Spleen (tissue), 11 donors: ENCODE results near the gene POFUT1. TPM values are rescaled to one million over a fixed set of nuclear protein-coding genes. Genes with fewer than 3 reads are reported as not detected.

ENCODE experiments used
- DNase-seq: peaks from one replicate; pipeline ENCODE4 v3.0.0-alpha.2; 2020
- H3K27ac ChIP-seq, 8 donors: fragments of 200-600 bp; sonication (generic) in 7 of 8; 1 replicate in 4 of 8; 2 replicates in 4 of 8; pipeline versions ENCODE4 v1.5.0 to v1.8.0; 2016 to 2021; ENCODE audit warnings: inconsistent platforms in 4 of 8, mild to moderate bottlenecking in 4 of 8, moderate library complexity in 1 of 8
- H3K27me3 ChIP-seq, 7 donors: fragments of 200-600 bp; sonication (generic) in 6 of 7; replicated peaks in 1 of 7; 1 replicate in 4 of 7; 2 replicates in 3 of 7; pipeline versions ENCODE4 v1.5.0 to v1.8.0; 2016 to 2021; ENCODE audit warnings: inconsistent platforms in 3 of 7, mild to moderate bottlenecking in 1 of 7
- H3K36me3 ChIP-seq, 6 donors: fragments of 200-600 bp; sonication (generic) in 5 of 6; 1 replicate in 4 of 6; 2 replicates in 2 of 6; pipeline versions ENCODE4 v1.5.0 to v1.8.0; 2016 to 2021; ENCODE audit warnings: inconsistent platforms in 2 of 6
- H3K4me1 ChIP-seq, 6 donors: fragments of 200-600 bp; sonication (generic) in 5 of 6; 1 replicate in 3 of 6; 2 replicates in 3 of 6; pipeline versions ENCODE4 v1.5.0 to v1.8.0; 2016 to 2021; ENCODE audit warnings: inconsistent platforms in 3 of 6
- H3K4me3 ChIP-seq, 8 donors: fragments of 200-600 bp; sonication (generic) in 7 of 8; 1 replicate in 4 of 8; 2 replicates in 4 of 8; pipeline versions ENCODE4 v1.5.0 to v1.8.0; 2016 to 2021; ENCODE audit warnings: inconsistent platforms in 4 of 8, mild to moderate bottlenecking in 4 of 8, moderate library complexity in 2 of 8
- H3K9me3 ChIP-seq, 8 donors: fragments of 200-600 bp; sonication (generic) in 7 of 8; 1 replicate in 4 of 8; 2 replicates in 4 of 8; pipeline versions ENCODE4 v1.5.0 to v1.8.0; 2016 to 2021; ENCODE audit warnings: inconsistent platforms in 4 of 8
- POLR2A ChIP-seq, 3 donors: fragments of 450-650 bp; IDR thresholded peaks; one replicate each; pipeline ENCODE4 v1.5.1; 2017; ENCODE audit warnings: antibody characterized with exemption in 3 of 3, mild to moderate bottlenecking in 1 of 3
- POLR2AphosphoS5 ChIP-seq, 3 donors: sonication (generic); formaldehyde crosslinking; IDR thresholded peaks; one replicate each; pipeline ENCODE4 v1.5.1; 2017; ENCODE audit warnings: antibody characterized with exemption in 3 of 3
- WGBS, 5 donors: extraction: QIAGEN DNeasy Blood & Tissue Kit in 3 of 5; methylation state at CpG; one replicate each; pipeline versions ENCODE4 v1.1.5 to v1.1.7; 2013 to 2018; 5-methylcytosine and 5-hydroxymethylcytosine counted together
- intact Hi-C: fragments of 100-400 bp; cut with DNase I; formaldehyde crosslinking; loops from one replicate; pipeline ENCODE4 v1.15.0; 2023; ENCODE audit warnings: low total_unique reads
- polyA plus RNA-seq, 3 donors: library from polyadenylated mRNA; stranded (reverse); fragments of 200-250 nt; gene quantifications; one replicate each; pipeline ENCODE4 v1.2.1, GENCODE V29; 2013
- total RNA-seq, 7 donors: library from RNA; depleted of rRNA in 3 of 7; stranded (reverse); fragments of >200 nt in 3 of 7; fragmentation: NEBNext Ultra II Directional in 4 of 7; extraction: Animal tissue kit (Norgen Biotek cat#: 25700) in 4 of 7; gene quantifications; one replicate each; pipeline versions ENCODE4 v1.1.0 to v1.2.1, GENCODE V29; 2016 to 2021
- TF ChIP-seq, protein P1 (sequence below), 11 experiments: fragments of 200-600 bp in 7 of 11; fragments of 450-650 bp in 4 of 11; sonication (generic) in 4 of 11; IDR thresholded peaks in 8 of 11; conservative IDR thresholded peaks in 3 of 11; 1 replicate in 7 of 11; 2 replicates in 4 of 11; pipeline versions ENCODE4 v1.4.0 to v1.8.0; 2016 to 2021; ENCODE audit warnings: antibody characterized with exemption in 11 of 11, inconsistent platforms in 4 of 11, mild to moderate bottlenecking in 1 of 11
- donor health status: healthy with polysubstance abuse.
- donor health status: DM: no; HTN: no; CAD: no; lungs with moderate emphysema.
- donor health status: DM: no; HTN: no; CAD: no.
- donor health status: Bipolar disorder and iron deficiency.
- donor health status: healthy.
- donor health status: DM: no; HTN: no; CAD: no.
- donor health status: DM: yes; HTN: yes; CAD: no.

POFUT1 gene
- total and polyA plus RNA-seq, 10 donors = 3.8 to 26.3 (median 21.0) TPM

DNA sequence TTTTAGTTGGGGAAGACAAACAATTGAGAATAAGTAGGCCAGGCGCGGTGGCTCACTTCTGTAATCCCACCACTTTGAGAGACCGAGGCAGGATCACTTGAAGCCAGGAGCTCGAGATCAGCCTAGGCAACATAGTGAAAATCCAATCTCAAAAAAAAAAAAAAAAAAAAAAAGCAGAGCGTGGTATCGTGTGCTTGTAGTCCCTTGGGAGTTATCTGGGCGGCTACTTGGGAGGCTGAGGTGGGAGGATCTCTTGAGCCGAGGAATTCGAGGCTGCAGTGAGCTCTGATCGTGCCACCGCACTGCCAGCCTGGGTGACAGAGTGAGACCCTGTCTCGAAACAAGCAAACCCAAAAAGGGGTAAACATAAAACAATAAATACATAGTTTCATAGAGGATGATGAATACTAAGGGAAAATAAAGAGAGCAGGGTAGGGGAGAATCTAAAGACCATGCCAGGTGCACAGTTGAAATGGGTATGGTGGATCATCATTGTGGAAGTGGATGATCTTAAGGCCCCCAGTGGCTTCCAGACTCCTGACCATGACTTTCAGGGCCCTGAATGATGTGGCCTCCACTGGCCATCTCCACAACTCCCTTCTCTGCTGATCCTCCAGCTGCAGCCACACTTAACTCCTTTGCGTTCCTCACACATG, 947 bp downstream of the POFUT1 start:
- H3K9me3 ChIP-seq = no peaks in the 10 kb centered on the region
- peak overlapping the region; percentile 71 to 100 (median 89) for H3K4me3 ChIP-seq
- intact Hi-C loops = no loop called here
- H3K4me1 ChIP-seq = peaks cover 40 to 73% (median 53%) of the 10 kb centered on the region in 6 donors
- peaks cover 0 to 45% (median 17%) of the 10 kb centered on the region in 6 donors for H3K36me3 ChIP-seq
- no peak for DNase-seq
- H3K27ac ChIP-seq = peak overlapping the region in 5 of 8 donors; percentile 84 to 95 (median 90)
- WGBS, 5 donors = 57 to 76% (median 73%) methylated on average over 13 of the region's 13 CpGs
- TF ChIP-seq POLR2A (IDR thresholded peaks at IDR 0.05) (no peak), POLR2AphosphoS5 (IDR thresholded peaks at IDR 0.05) (no peak)
- TF ChIP-seq, protein P1, sequence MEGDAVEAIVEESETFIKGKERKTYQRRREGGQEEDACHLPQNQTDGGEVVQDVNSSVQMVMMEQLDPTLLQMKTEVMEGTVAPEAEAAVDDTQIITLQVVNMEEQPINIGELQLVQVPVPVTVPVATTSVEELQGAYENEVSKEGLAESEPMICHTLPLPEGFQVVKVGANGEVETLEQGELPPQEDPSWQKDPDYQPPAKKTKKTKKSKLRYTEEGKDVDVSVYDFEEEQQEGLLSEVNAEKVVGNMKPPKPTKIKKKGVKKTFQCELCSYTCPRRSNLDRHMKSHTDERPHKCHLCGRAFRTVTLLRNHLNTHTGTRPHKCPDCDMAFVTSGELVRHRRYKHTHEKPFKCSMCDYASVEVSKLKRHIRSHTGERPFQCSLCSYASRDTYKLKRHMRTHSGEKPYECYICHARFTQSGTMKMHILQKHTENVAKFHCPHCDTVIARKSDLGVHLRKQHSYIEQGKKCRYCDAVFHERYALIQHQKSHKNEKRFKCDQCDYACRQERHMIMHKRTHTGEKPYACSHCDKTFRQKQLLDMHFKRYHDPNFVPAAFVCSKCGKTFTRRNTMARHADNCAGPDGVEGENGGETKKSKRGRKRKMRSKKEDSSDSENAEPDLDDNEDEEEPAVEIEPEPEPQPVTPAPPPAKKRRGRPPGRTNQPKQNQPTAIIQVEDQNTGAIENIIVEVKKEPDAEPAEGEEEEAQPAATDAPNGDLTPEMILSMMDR (IDR thresholded peaks at IDR 0.05 in 8 of 11, conservative IDR thresholded peaks at IDR 0.05 in 3 of 11) = no peak
- no peaks in the 10 kb centered on the region for H3K27me3 ChIP-seq

- H3K36me3 ChIP-seq = peaks cover 0 to 55% (median 17%) of the 10 kb centered on the region in 6 donors
- intact Hi-C loops = no loop called here
- TF ChIP-seq POLR2AphosphoS5 (IDR thresholded peaks at IDR 0.05) (no peak), POLR2A (IDR thresholded peaks at IDR 0.05) (no peak)
- TF ChIP-seq, protein P1 (IDR thresholded peaks at IDR 0.05 in 8 of 11, conservative IDR thresholded peaks at IDR 0.05 in 3 of 11) = no peak
- peak overlapping the region in 1 of 8 donors; percentile 8 for H3K27ac ChIP-seq
- 79 to 88% (median 81%) methylated on average over 9 of the region's 9 CpGs for WGBS, 5 donors
- H3K4me3 ChIP-seq = no peak overlapping the region
- H3K4me1 ChIP-seq = peaks cover 30 to 59% (median 39%) of the 10 kb centered on the region in 6 donors
- no peaks in the 10 kb centered on the region for H3K27me3 ChIP-seq
- no peak for DNase-seq
- no peaks in the 10 kb centered on the region for H3K9me3 ChIP-seq
Observed at GRCh38 chr20:32209850-32210605, 2.3 kb downstream of the POFUT1 start.

- intact Hi-C loops = no loop called here
- TF ChIP-seq POLR2A (IDR thresholded peaks at IDR 0.05) = no peak
- TF ChIP-seq, protein P1 (IDR thresholded peaks at IDR 0.05 in 8 of 11, conservative IDR thresholded peaks at IDR 0.05 in 3 of 11) = no peak
- TF ChIP-seq POLR2AphosphoS5 (IDR thresholded peaks at IDR 0.05) = no peak
- 93 to 100% (median 96%) methylated on average over 1 of the region's 1 CpG for WGBS, 5 donors
Observed at GRCh38 chr20:32213870-32214269, 6.2 kb downstream of the POFUT1 start.

GRCh38 chr20:32215147-32215546, 7.5 kb downstream of the POFUT1 start:
- TF ChIP-seq, protein P1 (IDR thresholded peaks at IDR 0.05 in 8 of 11, conservative IDR thresholded peaks at IDR 0.05 in 3 of 11) = no peak
- no peak for TF ChIP-seq POLR2A (IDR thresholded peaks at IDR 0.05)
- TF ChIP-seq POLR2AphosphoS5 (IDR thresholded peaks at IDR 0.05) = no peak
- intact Hi-C loops = no loop called here
- H3K27me3 ChIP-seq = no peaks in the 10 kb centered on the region
- H3K27ac ChIP-seq = no peak overlapping the region
- DNase-seq = no peak
- WGBS, 5 donors = 84 to 91% (median 86%) methylated on average over 7 to 8 of the region's 8 CpGs
- H3K9me3 ChIP-seq = no peaks in the 10 kb centered on the region
- H3K4me3 ChIP-seq = no peak overlapping the region
- H3K4me1 ChIP-seq = peaks cover 0 to 13% (median 1%) of the 10 kb centered on the region in 6 donors
- H3K36me3 ChIP-seq = peaks cover 0 to 100% (median 52%) of the 10 kb centered on the region in 6 donors

More at GRCh38 chr20:32213870-32214269, 6.2 kb downstream of the POFUT1 start:
- H3K36me3 ChIP-seq = peaks cover 0 to 94% (median 49%) of the 10 kb centered on the region in 6 donors
- no peak overlapping the region for H3K27ac ChIP-seq
- no peaks in the 10 kb centered on the region for H3K9me3 ChIP-seq
- H3K27me3 ChIP-seq = no peaks in the 10 kb centered on the region
- DNase-seq = no peak
- no peak overlapping the region for H3K4me3 ChIP-seq
- peaks cover 4 to 25% (median 10%) of the 10 kb centered on the region in 6 donors for H3K4me1 ChIP-seq
